GM12864 (cell line): ENCODE data around the gene ARHGAP8.

ENCODE experiments used
- DNase-seq: peaks from one replicate; pipeline ENCODE4 v3.0.0-alpha.2; 2011; ENCODE audit warnings: low read depth
- H3K4me3 ChIP-seq: 2 replicates; pipeline ENCODE4 v1.5.1; 2011; ENCODE audit warnings: mild to moderate bottlenecking, low read depth, low read length, control low read depth
- TF ChIP-seq, protein P1 (sequence below): IDR thresholded peaks from 2 replicates; pipeline ENCODE4 v1.5.1; 2011; ENCODE audit warnings: low read depth, mild to moderate bottlenecking, moderate library complexity, low read length, control low read depth, inconsistent platforms; ENCODE audit errors: missing control alignments

Gene ARHGAP8

DNA sequence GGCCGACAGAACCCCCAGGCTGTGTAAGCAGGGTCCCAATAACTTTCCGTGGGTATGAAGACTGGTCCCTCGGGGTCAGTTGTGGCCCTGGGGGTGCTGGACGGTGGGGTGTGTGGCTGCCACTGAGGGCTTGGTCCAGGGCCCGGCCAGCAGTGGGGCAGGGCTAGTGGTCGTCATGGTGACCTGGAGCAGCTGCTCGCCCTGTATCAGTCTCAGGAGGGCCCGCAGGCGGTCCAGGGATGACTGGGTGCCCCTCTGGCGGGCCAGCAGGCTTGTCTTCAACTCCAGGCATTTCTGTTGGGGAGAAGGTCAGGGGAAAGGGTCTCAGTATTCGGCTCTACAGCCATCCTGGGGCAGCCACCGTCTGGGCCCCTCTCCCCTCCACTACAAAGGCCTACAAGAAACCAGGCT is 130.6 kb downstream of the ARHGAP8 start:
- DNase-seq: no peak
- TF ChIP-seq, protein P1, sequence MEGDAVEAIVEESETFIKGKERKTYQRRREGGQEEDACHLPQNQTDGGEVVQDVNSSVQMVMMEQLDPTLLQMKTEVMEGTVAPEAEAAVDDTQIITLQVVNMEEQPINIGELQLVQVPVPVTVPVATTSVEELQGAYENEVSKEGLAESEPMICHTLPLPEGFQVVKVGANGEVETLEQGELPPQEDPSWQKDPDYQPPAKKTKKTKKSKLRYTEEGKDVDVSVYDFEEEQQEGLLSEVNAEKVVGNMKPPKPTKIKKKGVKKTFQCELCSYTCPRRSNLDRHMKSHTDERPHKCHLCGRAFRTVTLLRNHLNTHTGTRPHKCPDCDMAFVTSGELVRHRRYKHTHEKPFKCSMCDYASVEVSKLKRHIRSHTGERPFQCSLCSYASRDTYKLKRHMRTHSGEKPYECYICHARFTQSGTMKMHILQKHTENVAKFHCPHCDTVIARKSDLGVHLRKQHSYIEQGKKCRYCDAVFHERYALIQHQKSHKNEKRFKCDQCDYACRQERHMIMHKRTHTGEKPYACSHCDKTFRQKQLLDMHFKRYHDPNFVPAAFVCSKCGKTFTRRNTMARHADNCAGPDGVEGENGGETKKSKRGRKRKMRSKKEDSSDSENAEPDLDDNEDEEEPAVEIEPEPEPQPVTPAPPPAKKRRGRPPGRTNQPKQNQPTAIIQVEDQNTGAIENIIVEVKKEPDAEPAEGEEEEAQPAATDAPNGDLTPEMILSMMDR: no peak
- no peak overlapping the region for H3K4me3 ChIP-seq

DNA sequence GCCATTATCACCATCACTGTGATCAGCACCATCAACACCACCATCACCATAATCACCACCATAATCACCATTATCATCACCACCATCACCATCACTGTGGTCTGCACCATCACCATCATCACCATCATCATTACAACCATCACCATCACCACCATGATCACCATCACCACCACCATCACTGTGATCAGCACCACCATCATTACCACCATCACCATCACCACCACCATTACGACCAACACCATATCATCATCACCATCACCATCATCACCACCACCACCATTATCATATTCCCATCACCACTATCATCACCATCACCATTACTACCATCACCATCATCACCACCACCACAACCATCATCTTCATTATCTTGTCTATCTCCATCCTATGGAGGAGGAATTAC is 132.2 kb downstream of the ARHGAP8 start:
- TF ChIP-seq, protein P1: no peak
- no peak for DNase-seq
- H3K4me3 ChIP-seq: no peak overlapping the region

DNA sequence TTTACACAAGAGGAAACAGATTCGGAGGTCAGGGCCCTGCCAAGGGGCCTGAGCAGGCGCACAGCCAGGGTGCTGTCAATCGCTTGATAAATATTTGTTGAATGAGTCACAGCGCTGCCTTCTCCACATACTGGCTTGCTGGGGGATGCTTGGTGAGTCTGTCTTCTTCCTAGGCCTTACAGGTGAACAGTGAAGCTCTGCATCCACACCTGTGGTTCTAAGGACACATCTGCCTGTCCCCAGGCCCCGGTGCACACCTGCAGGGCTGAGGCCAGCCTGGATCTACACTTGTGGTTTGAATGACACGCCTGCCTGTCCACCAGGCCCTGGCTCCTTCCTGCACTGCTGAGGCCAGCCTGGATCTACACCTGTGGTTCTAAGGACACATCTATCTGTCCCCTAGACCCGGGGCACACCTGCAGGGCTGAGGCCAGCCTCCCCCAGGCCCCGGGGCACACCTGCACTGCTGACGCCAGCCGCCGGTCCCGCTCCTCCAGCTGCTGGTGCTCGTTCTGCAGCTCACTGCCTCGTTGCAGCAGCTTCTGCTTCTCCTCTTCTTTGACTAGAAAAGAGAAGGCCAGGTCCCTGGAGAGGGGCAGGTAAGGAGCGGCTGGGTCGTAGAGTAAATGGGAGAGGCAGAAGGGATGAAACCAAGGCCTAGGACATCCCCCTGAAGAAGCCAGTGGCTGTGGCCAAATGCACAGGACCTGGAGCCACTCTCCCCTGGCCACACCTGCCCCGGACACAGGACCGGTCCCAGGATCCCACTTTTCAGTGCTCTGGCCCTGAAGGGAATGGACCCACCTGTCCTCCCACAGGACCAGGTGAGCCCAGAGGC is 132.8 kb downstream of the ARHGAP8 start:
- DNase-seq: no peak
- TF ChIP-seq, protein P1: no peak
- no peak overlapping the region for H3K4me3 ChIP-seq

DNA sequence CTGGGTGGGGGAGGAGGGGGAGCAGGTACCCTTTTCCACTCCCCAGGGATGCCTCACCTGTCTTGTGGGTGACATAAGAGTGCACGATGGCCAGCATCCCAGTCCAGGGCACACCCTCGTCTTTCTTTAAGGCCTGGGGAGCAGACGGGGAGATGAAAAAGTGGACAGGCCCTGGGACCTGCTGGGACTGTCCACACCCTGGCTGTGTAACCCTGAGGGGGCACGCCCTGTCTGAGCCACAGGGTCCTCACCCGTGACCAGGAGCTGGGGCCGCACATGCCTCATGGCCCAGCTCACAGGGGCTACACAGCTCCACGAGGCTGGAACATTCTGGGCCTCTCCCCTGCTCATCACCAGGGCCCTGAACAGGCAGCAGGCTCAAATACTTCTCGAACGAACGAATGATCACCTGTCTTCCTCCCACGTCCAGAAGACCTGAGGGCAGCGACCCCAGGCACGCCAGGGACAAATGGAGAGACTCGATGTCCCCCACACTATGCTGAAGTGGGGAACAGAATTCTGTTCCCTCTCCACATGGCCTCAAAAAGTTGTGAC is 133.5 kb downstream of the ARHGAP8 start:
- no peak for DNase-seq
- no peak overlapping the region for H3K4me3 ChIP-seq
- TF ChIP-seq, protein P1: no peak

- TF ChIP-seq, protein P1: no peak
- H3K4me3 ChIP-seq: no peak overlapping the region
- no peak for DNase-seq
Observed at GRCh38 chr22:44887941-44888366, 135.6 kb downstream of the ARHGAP8 start.

GRCh38 chr22:44888491-44889254 is 136.3 kb downstream of the ARHGAP8 start:
- H3K4me3 ChIP-seq: no peak overlapping the region
- TF ChIP-seq, protein P1: no peak
- no peak for DNase-seq
